A204.1 (cell line): ENCODE results near the gene UNC119B.

Experiments
- FAIRE-seq: peaks from 2 replicates; lab custom pipeline; 2012; peaks lifted over from hg19 to GRCh38; lab: Jason Lieb, UNC

Gene UNC119B

DNA sequence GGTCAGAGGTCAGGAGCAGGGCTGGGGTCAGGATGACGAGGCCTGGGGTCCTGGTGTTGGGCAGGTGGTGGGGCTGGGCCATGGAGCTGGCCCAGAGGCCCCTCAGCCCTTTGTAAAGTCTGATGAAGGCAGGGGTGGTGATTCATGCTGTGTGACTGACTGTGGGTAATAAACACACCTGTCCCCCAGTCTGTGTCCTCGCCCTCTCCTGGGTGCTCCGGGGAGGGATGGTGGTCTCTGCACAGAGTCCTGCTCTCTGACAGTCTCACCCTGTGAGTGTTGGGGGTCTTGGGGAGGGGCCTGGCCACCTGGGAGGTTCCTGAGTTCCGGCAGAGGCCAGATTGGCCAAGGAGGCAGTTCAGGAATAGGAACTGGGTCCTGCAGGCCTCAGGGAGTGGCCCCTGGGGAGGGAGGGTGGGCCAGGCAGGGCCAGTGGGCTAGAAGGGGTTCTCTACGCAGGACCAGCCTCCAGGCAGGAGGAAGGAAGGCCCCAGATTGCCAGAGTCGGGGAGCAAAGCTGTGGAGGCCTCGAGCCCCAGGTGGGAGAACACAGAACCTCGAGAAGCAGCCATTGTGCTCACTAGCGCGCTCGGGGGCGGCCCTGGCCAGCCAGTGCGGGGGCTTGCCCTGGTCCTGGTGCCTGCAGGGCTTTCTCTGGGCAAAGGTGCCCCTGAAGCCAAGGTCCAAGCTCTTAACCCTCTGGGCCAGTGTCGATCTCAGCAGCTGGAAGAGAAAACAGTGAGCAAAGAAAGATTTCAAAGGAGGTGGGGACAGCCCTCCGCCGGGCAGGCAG, 29.8 kb downstream of the UNC119B start:
- no peak for FAIRE-seq

DNA sequence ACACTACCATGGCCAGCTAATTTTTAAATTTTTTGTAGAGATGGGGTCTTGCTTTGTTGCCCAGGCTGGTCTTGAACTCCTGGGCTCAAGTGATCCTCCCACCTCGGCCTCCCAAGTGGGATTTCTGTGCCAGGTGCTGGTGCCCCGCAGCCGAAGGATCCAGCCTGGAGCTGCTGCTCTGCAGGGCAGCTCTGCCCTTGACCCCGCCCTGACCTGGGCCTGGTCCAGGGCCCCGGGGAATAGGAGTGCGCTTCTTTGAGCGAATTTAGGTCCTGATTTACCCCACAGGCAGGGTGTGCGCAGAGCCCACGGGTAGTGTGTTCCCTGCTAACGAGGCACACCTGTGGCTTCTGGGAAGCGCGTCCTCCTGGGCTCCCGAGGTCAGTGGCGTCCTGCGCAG, 30.6 kb downstream of the UNC119B start:
- FAIRE-seq, result no peak

DNA sequence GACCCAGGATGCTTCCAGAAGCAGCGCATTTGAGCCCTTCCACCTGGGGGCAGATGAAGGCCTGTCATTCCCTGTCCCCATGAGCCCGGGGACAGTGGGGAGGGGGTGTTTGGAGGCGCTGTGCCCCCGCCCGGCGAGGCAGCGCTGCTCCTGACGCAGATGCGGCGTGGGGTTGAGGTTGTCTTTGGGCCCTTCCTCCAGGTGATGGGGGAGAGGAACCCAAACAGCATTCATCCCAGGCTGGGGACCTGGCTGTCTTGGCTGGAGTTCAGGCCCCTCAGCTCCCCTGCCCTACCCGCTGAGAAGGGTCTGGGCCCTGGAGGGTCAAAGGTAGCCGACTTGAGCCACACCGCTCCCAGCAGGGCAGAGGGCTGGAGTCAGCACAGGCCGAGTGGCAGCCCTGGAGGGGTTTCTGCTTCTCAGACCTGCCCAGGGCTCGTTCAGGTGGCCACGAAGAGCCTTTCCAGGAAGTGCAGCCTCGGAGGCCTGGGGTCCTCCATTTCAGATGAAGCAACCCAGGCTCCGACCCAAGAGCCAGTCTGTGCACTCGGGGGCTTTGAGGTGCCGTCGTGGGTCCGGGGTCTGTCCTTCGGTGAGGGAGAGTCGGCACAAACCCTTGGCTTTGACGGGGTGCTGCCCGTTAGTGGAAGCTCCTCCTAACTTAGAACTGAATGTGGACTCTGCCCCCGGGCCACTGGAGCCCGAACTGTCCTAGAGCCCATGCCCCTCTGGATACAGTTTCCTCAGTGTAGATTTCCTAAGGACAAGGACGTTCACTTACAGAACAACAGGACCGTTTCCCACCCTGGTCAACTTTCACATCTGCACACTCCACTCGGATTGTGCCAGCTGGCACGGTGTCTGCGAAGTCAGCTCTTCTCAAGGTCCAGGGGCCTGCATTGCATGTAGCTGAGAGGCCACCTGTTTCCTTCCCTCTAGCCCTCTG, 31.5 kb downstream of the UNC119B start:
- no peak for FAIRE-seq

DNA sequence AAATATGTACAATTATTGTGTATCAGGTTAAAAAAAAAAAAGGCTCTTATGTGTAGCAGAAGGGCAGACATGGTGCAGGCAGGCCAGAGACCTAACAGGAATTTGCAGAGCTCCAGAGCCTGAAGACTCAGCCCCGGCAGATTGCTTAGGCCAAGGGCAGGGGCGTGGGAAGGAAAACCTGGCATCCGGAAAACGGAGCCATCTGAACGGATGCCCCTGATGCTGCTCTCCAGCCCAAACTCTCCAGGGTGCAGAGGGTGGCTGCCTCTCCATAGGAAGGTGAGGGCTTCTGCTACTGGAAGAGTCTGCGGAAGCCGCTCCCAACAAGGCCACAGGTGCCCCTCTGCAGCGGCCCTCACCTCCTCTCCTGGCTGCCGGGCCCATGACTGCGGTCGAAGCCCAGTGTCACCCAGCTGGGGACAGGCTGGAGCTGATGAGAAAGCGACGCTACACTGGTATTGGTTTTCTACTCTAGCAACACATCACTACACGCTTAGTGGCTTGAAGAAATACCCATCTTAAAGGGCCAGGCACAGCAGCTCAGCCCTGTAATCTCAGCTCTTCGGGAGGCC, 34.8 kb downstream of the UNC119B start:
- FAIRE-seq, result no peak

DNA sequence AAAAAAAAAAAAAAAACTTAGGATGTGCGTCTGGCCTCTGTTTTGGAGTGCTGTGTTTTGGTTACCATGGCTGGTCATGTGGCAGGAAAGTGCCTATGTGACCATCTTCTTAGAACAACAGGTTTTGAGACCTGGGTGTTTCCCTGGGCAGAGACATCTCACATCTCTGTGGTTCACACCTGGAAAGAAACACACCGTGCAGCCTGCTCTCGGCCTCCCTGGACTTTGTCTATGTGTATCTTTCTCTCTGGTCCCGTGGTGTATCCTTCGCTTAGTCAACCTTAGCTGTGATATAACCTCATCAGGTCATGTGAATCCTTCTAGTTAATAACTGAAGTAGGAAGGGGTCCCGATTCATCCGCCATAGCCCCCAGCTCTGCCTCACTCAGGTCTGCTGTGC, 38.0 kb downstream of the UNC119B start:
- no peak for FAIRE-seq

DNA sequence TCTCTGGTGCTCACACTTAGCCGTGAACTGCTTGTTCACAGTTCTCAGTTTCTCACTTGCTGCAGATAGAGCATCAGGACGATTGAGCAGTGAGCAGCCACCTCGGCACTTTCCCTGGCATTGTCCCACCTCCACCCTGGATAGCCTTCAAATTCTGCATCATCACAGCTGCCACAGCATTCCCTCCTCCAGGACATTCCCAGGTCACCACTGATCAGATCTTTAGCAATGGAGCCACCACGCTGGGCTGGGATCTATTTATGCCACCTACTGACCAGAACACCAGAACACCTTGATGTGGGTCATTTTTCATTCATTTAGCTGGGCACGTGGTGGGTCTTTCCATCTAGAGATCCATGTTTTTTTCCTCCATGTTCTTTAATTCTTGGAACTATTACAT, 39.0 kb downstream of the UNC119B start:
- no peak for FAIRE-seq

DNA sequence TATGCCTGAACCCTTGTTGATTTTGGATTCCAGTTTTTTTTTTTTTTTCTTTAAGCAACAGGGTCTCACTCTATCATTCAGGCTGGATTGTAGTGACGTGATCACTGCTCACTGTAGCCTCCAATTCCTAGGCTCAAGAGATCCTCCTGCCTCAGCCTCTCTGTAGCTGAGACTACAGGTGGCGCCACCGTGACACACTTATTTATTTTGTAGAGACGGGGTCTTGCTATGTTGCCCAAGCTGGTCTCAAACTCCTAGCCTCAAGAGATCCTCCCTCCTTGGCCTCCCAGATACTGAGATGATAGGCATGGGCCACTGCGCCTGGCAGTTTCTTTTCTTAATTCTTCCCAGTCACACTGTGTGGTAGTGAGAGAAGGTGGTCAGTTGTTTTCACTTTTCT, 40.5 kb downstream of the UNC119B start:
- no peak for FAIRE-seq

DNA sequence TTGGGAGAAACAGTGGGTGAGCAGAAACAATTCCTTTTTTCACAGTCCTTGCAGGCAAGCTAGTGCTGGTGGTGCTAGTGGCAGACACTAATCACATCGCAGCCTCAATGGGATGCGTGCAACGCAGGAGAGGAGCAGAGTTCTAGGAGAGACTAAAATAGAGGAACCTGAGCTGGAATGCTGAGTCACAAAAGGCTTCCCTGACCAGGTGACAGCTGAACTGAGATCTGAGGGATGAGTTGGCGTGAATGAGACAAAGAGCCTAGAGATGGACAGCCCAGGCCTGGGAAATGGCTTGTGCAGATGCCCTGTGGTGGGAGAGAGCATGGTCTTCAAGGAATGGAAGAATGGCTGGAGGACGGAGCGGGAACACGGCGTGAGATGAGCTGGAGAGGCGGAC, 41.1 kb downstream of the UNC119B start:
- no peak for FAIRE-seq

DNA sequence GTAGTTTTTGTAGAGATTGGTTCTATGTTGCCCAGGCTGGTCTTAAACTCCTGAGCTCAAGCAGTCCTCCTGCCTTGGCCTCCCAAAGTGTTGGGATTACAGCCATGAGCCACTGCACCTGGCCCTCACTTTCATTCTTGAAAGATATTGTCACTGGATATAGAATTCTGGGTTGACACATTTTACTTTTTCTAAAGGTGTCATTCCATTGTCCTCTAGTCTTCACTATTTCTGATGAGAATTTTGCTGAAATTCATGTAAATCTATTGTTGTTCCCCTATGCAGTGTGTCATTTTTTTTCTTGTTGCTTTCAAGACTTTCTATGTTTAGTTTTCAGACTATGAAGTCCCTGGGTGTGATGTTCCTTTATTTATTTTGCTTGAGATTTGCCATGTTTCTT, 44.5 kb downstream of the UNC119B start:
- no peak for FAIRE-seq

DNA sequence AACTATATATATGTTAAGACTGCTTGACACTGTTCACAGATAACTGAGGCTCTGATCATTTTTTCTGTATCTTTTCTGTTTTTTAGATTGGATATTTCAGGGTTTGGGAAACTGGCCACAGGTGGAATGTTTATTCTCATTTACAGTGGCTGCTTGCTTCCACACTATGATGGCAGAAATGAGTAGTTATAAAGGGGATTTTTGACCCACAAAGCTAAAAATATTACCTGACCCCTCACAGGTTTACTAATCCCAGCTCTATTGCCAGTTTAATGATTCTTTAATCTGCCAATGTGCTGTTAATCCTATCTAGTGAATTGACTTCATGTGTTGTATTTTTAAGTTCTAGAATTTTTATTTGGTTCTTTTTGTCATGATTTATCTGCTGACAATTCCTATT, 45.0 kb downstream of the UNC119B start:
- FAIRE-seq, result no peak

DNA sequence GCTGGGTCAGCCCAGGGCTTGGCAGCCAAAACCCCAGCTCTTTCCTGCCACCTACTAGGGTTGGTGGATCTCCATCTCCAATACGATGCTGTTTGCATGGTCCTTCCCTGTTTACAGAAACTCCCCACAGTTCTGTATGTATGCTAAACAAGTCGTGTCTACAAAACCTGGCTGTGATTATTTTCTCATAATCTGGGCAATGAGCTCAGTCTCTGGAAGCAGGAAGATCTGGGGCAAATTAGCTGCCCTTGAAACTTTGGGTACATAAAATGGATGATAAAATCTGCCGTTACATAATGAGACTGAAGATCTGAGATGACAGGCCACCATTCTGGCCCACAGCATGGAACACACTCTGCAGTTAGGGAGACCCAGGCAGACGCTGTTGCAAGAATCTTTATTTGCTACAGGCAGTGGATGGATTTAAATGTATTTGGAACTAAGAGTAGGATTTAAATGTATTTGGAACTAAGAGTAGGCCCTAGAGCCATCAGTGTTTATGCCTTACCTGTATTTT, 47.0 kb downstream of the UNC119B start:
- FAIRE-seq, result no peak

DNA sequence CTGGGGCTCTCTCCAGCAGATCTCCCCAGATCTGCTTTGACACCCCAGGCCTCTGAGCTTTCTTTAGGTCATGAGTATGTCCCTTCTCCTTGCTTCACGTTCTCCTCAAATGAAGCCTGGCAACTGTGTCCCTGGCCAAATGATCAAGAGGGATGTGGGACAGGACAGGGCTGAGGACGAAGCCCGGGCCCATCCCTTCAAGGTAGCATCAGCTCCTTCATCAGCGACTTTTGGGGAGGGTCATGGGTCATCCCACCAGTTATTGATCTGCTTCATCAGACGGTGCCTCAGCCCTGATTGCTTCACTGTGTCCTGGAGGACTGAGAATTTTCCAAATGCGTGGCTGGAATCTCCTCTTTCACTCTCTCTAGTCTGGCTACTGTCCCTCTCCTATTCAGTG, 47.7 kb downstream of the UNC119B start:
- FAIRE-seq, result no peak

DNA sequence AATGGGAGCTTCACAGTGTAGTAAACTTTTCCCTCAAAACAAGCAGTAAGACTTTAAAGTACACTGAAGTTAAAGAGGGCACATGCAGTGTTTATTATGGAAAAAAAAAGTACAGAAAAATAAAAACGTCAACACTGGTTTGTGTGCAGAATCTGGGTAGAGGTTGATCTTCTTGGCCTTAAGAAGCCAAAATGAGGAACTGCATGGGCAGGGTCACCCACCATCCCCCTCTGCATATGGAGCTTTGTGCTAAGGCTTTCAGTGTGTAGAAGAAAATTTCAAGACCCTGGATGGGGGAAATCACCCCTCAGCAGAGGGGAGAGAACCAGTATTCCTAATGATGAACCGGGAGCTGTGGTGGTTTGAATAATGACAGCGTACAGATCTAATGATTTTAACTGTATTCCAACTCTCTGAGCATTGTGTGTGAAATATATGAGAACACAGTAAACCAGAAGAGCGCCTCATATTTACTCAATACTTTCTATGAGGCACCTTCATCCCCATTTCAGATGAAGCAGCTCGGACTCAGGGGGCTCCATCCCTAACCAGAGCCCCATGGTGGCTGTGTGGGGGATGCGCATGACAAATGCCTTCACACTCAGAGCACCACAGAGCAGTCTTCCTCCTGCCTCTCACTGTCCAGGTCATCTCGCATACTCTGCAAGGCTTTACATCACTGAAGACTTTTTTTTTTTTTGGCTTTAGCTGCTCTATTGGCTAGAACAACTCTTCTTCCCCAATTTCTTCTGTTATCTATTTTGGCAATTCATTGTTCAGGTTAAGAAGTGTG, 48.7 kb downstream of the UNC119B start:
- no peak for FAIRE-seq

DNA sequence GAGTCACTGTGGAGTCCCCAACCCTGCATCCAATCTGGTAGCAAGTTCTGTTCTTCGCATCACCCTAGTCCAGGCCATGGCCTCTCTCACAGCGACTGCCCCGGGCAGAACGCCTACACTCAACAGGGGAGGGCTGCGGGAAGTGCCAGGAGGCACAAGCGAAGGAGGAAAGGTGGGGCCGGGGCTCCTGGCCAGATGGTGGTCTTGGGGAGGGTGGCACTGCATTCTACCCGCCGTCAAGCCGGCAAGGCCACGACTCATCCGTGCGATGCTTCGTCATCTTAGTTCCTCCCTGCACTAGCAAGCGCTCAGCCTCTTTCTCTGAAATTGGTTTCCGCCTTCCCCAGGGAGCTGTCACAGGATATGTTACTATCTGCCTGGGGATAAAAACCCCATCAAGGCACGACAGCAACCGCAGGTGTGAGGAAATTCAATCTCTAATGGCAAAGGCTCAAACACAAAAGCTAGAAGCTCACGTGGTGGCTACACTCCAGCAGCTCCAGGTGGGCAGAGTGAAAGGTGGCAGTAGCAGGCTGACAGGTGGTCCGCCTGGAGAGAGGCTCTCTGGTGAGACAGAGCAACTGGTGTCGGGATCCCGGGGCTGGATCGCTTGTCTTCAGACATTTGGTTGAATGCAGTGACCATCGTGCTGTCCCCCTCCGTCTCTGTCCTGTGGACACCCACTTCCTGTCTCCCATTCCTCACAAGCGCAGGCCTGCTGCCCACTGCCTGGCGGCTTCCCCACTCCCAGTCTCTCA, 49.5 kb downstream of the UNC119B start:
- no peak for FAIRE-seq

DNA sequence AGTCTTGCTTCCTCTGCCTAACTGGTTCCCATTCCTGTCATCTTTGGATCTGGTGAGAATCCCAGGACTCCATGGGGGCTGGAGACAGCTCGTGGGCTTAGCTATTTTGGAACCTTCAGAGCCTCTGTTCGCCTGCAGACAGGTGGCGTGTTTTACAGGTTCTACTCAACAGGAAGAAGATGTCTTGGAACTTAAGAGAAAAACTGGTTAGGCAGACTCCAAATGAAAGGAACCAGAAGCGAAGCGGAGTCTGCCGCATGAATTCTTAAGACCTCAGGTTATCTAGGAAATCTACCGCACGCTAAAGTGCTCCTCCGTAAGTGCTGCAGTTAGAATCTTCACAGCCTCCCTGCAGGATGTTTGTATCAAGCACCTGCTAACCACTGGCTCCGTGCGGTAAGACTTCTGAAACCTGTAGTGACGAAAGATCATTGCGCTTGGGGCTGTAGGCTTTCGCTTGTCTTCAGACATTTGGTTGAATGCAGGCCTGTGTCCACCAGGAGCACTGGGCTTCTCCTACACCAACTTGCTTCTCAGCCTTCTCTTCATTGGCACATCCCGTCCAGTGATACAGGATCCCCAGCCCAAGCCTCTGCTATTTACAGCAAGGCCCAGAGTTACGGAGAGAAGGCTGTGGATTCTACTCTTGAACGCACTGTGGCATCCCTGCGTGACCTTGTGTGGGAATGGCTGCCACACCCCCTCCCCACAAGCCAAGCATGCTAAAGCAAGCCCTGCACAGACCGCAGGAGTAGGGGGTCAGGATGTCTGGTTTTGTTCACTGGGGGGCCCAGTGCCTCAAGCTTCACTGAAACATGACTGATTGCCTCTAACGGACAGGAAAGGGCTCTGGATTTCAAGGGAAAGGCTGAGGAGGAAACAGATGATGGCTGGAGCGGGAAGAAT, 50.3 kb downstream of the UNC119B start:
- no peak for FAIRE-seq

DNA sequence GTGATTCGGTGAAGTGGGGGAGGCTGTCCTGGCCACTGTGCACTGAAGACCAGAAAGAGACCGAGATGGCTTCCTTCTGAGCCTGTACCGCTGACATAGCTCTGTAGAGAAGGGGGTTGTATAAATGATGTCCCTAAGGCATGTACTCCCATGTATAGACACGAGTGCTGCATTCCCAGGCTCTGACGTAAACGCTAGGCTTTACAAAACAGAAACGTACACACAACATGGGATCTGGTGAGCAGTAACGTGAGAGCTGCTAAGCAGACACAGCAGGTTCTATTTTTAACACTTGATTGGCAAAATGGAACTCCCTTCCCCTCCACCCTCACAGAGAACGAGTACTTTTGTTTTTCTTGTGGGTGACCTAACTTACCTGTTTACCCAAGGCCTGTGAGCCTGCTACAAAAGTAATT, 51.3 kb downstream of the UNC119B start:
- no peak for FAIRE-seq

DNA sequence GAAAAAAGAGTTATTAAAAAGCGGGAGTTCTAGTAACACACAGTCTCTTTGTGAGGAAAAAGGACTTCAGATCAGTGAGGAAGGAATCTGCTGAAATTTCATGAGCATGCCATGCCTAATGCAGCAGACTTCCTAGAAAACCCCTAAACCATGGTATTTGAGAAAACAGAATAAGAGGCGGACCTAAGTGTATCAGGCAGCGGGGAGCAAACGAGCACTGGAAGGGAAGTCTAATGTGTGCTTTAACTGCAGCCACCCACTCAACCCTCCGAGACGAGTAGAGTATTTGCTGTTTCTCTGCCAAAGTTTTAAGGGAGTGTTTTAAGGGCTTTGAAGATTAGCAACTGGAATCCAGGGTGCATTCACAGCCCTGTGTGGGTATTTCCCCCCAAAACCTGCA, 51.8 kb downstream of the UNC119B start:
- FAIRE-seq, result no peak

DNA sequence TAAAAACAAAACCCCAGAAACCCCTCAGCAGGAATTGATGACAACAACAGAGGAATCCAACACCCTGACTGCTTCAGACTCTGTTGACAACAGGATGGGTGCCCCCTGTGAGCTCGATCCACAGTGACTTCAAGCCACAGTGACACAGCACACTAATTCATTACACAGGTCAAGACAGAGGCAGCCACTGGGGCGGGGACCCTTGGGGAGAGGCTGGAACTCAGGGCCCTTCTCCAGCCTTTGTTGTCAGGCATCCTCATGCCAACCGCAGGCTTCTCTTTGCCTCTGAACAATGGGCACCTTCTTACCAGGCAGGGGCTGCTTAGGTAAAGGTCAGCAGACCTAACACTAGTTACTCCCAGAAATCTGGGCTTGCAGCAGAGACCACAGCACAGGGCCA, 53.0 kb downstream of the UNC119B start:
- FAIRE-seq, result no peak

DNA sequence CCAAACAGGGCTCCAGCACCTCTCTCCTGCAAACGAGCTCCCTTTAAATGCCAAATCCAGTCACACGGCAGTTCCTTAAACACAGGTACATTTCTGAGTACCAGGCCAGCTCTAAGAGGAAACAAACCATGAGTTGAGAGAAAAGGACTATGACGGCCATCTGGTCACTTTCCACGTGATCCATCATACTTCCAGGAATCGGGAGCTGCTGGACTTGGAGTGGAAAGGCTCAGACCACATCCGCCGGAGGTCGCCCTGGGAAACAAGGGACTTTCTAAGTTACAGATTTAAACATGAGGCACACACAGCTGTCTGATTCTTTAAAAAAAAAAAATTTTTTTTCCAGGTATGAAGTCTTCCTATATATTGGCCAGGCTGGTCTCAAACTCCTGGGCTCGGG, 54.6 kb downstream of the UNC119B start:
- FAIRE-seq, result no peak

DNA sequence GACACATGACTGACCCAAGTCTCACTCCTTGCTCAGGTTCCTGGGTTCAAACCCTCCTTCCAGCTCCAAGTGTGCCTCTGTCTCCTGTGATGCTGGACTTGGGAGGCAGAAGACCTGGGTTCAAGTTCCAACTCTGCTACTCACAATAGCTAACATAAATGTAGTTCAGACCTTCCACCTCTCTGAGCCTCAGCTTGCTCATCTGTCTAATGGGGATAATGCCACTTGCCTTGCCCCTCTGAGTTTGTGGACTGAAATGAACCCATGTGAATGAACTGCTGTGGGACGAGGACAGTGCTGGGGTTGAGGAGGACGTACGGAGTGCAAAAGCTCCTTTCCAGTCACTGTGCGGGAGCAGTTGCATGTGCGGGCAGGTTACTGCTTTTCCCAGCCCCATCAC, 56.3 kb downstream of the UNC119B start:
- FAIRE-seq, result no peak
